GM23338 (cell line): ENCODE data around the gene GAPVD1. TPM values are rescaled to one million over a fixed set of nuclear protein-coding genes. Genes with fewer than 3 reads are reported as not detected.

Experiments used
- ATAC-seq: fragments of 200-7000 bp; cut with Tn5 transposase; 3 replicates; pipeline ENCODE4 v1.9.1; 2020
- DNase-seq: peaks from one replicate; pipeline ENCODE4 v3.0.0-alpha.2; 2015; ENCODE audit warnings: low spot score
- H2AFZ ChIP-seq: fragments of 200-600 bp; sonication (generic); 2 replicates; pipeline ENCODE4 v1.8.0; 2016; ENCODE audit warnings: antibody characterized with exemption, mild to moderate bottlenecking, moderate library complexity
- H3F3A ChIP-seq: fragments of 200-600 bp; sonication (generic); replicated peaks from 2 replicates; pipeline ENCODE4 v1.8.0; 2017; ENCODE audit warnings: antibody characterized with exemption, mixed run types, low read depth
- H3K27ac ChIP-seq: fragments of 200-600 bp; sonication (generic); 2 replicates; pipeline ENCODE4 v1.6.1; 2016; ENCODE audit warnings: low read depth
- H3K27me3 ChIP-seq: fragments of 200-600 bp; sonication (generic); 2 replicates; pipeline ENCODE4 v1.8.0; 2016; ENCODE audit warnings: mild to moderate bottlenecking, mixed run types, moderate library complexity; ENCODE audit not compliant: insufficient read depth
- H3K36me3 ChIP-seq: fragments of 200-600 bp; sonication (generic); 2 replicates; pipeline ENCODE4 v1.8.0; 2016; ENCODE audit warnings: mild to moderate bottlenecking; ENCODE audit not compliant: insufficient read depth
- H3K4me1 ChIP-seq: fragments of 200-600 bp; sonication (generic); 2 replicates; pipeline ENCODE4 v1.8.0; 2016; ENCODE audit warnings: mild to moderate bottlenecking, moderate library complexity; ENCODE audit not compliant: insufficient read depth
- H3K4me2 ChIP-seq: fragments of 200-600 bp; sonication (generic); 2 replicates; pipeline ENCODE4 v1.7.1; 2017; ENCODE audit warnings: mixed run types
- H3K4me3 ChIP-seq: fragments of 200-600 bp; sonication (generic); 2 replicates; pipeline ENCODE4 v1.6.1; 2016; ENCODE audit warnings: mixed run types
- H3K79me2 ChIP-seq: fragments of 200-600 bp; sonication (generic); replicated peaks from 2 replicates; pipeline ENCODE4 v1.8.0; 2017; ENCODE audit warnings: mild to moderate bottlenecking; ENCODE audit not compliant: insufficient read depth
- H3K9me2 ChIP-seq: fragments of 200-600 bp; sonication (generic); 2 replicates; pipeline ENCODE4 v1.8.0; 2017; ENCODE audit not compliant: insufficient read depth
- H4K20me1 ChIP-seq: fragments of 200-600 bp; sonication (generic); replicated peaks from 2 replicates; pipeline ENCODE4 v1.8.0; 2017; ENCODE audit warnings: mild to moderate bottlenecking; ENCODE audit not compliant: insufficient read depth
- H3K27ac Mint-ChIP-seq: 2 replicates; pipeline ENCODE4 v1.8.0; 2020; ENCODE audit warnings: inconsistent platforms, mild to moderate bottlenecking, moderate library complexity, mixed read lengths
- H3K27me3 Mint-ChIP-seq: 3 replicates; pipeline ENCODE4 v1.8.0; 2022; ENCODE audit warnings: low read depth, mild to moderate bottlenecking, moderate library complexity, mixed read lengths, inconsistent platforms; ENCODE audit not compliant: insufficient read depth, poor library complexity
- H3K36me3 Mint-ChIP-seq: 3 replicates; pipeline ENCODE4 v1.8.0; 2021; ENCODE audit warnings: low read depth, mild to moderate bottlenecking, inconsistent platforms, moderate library complexity, mixed read lengths
- H3K4me1 Mint-ChIP-seq: 3 replicates; pipeline ENCODE4 v1.8.0; 2020; ENCODE audit warnings: mild to moderate bottlenecking, inconsistent platforms, mixed read lengths
- H3K4me3 Mint-ChIP-seq: 3 replicates; pipeline ENCODE4 v1.8.0; 2021; ENCODE audit warnings: moderate library complexity, mild to moderate bottlenecking, inconsistent platforms, mixed read lengths
- H3K9me3 Mint-ChIP-seq: 3 replicates; pipeline ENCODE4 v1.8.0; 2020; ENCODE audit warnings: moderate library complexity, mild to moderate bottlenecking, inconsistent platforms, mixed read lengths
- CREB1 ChIP-seq: fragments of 250-450 bp; sonication (Bioruptor Pico); IDR thresholded peaks from 2 replicates; pipeline ENCODE4 v1.5.0; 2020; ENCODE audit warnings: low read depth, mild to moderate bottlenecking, moderate library complexity
- EZH2 ChIP-seq: fragments of 200-600 bp; sonication (generic); IDR thresholded peaks from one replicate; pipeline ENCODE4 v1.8.0; 2017; ENCODE audit warnings: antibody characterized with exemption, mild to moderate bottlenecking, low read depth; ENCODE audit not compliant: unreplicated experiment
- JUNB ChIP-seq: IDR thresholded peaks from one replicate; pipeline ENCODE4 v1.6.1; 2016; ENCODE audit warnings: antibody characterized with exemption; ENCODE audit not compliant: unreplicated experiment
- POLR2AphosphoS5 ChIP-seq: IDR thresholded peaks from 2 replicates; pipeline ENCODE4 v1.6.1; 2016; ENCODE audit warnings: antibody characterized with exemption, low read depth
- REST ChIP-seq: IDR thresholded peaks from one replicate; pipeline ENCODE4 v1.6.1; 2018; ENCODE audit warnings: antibody characterized with exemption; ENCODE audit not compliant: unreplicated experiment
- STAT1 ChIP-seq: IDR thresholded peaks from one replicate; pipeline ENCODE4 v1.6.1; 2016; ENCODE audit warnings: antibody characterized with exemption; ENCODE audit not compliant: unreplicated experiment
- ZNF114 ChIP-seq: fragments of 250-450 bp; sonication (Bioruptor Pico); IDR thresholded peaks from 2 replicates; pipeline ENCODE4 v1.5.0; 2020; ENCODE audit warnings: mild to moderate bottlenecking, moderate library complexity
- polyA plus RNA-seq: library from polyadenylated mRNA; unstranded; fragments of >200 nt; fragmentation: Nextera tagmentation; extraction: Ambion mirVana; gene quantifications from 2 replicates; pipeline ENCODE4 v1.2.1, GENCODE V29; 2016
- total RNA-seq: library from RNA; depleted of rRNA; stranded (reverse); fragments of >200 nt; shearing (Covaris generic); gene quantifications from 2 replicates; pipeline ENCODE4 v1.2.3, GENCODE V29; 2014
- TF ChIP-seq, protein P1 (sequence below), 2 experiments: fragments of 200-600 bp in 1 of 2; sonication (generic) in 1 of 2; conservative IDR thresholded peaks; 2 replicates each; pipeline versions ENCODE4 v1.5.1 to v1.6.1; 2016 to 2017; ENCODE audit warnings: antibody characterized with exemption in 2 of 2, low read depth in 2 of 2, mild to moderate bottlenecking in 2 of 2, moderate library complexity in 1 of 2
- TF ChIP-seq, protein P2 (sequence below): fragments of 250-450 bp; sonication (Bioruptor Pico); IDR thresholded peaks from 2 replicates; pipeline ENCODE4 v1.5.0; 2020; ENCODE audit warnings: mild to moderate bottlenecking, moderate library complexity

The GAPVD1 gene
- total and polyA plus RNA-seq, 2 experiments from 2014 or later: 19.2 to 34.6 TPM

DNA sequence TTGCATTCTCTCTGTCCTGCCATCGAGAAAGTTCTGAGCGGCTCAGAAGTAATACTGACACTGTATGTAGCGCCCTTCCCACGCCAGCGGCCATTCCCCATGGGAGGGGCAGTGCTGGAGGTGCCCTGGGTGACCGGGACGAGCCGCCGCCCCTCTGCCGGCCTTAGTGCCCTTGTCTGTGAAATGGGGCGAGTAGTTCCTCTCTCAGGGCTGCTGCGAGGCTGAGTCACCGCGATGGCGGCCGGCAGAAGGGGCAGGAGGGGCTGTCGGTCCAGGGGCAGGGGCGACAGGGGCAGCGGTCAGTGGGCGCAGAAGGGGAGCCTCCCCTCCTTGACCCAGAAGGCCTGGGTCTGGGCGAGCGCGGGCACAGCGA is 148.9 kb downstream of the GAPVD1 start:
- DNase-seq (no peak), ATAC-seq (no peak)
- Histone ChIP-seq H4K20me1 (no peaks in the 10 kb centered on the region), H3F3A (0 out of 2 replicates have a peak, but pooled peaks cover 7% of the 10 kb centered on the region), H2AFZ (no peak overlapping the region; the same call in 1 of the 2 replicates), H3K4me3 (no peak overlapping the region), H3K4me2 (no peak overlapping the region), H3K4me1 (no peaks in the 10 kb centered on the region), H3K9me2 (no peaks in the 10 kb centered on the region), H3K36me3 (no peaks in the 10 kb centered on the region), H3K27ac (no peak overlapping the region), H3K27me3 (peaks cover 10% of the 10 kb centered on the region; the same call in 1 of the 2 replicates), H3K79me2 (no peaks in the 10 kb centered on the region)
- no peaks in the 10 kb centered on the region; the same call in 2 of the 3 replicates for H3K9me3 Mint-ChIP-seq
- no peak overlapping the region for H3K27ac Mint-ChIP-seq
- H3K4me1 Mint-ChIP-seq: peaks cover 12% of the 10 kb centered on the region
- TF ChIP-seq JUNB (no peak), POLR2AphosphoS5 (no peak)
- TF ChIP-seq, protein P1, sequence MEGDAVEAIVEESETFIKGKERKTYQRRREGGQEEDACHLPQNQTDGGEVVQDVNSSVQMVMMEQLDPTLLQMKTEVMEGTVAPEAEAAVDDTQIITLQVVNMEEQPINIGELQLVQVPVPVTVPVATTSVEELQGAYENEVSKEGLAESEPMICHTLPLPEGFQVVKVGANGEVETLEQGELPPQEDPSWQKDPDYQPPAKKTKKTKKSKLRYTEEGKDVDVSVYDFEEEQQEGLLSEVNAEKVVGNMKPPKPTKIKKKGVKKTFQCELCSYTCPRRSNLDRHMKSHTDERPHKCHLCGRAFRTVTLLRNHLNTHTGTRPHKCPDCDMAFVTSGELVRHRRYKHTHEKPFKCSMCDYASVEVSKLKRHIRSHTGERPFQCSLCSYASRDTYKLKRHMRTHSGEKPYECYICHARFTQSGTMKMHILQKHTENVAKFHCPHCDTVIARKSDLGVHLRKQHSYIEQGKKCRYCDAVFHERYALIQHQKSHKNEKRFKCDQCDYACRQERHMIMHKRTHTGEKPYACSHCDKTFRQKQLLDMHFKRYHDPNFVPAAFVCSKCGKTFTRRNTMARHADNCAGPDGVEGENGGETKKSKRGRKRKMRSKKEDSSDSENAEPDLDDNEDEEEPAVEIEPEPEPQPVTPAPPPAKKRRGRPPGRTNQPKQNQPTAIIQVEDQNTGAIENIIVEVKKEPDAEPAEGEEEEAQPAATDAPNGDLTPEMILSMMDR (conservative IDR thresholded peaks at IDR 0.05; ENCODE audit: low read depth in 2 of 2): no peak
- peaks cover 17% of the 10 kb centered on the region for H3K27me3 Mint-ChIP-seq
- no peaks in the 10 kb centered on the region for H3K36me3 Mint-ChIP-seq
- H3K4me3 Mint-ChIP-seq: no peak overlapping the region

DNA sequence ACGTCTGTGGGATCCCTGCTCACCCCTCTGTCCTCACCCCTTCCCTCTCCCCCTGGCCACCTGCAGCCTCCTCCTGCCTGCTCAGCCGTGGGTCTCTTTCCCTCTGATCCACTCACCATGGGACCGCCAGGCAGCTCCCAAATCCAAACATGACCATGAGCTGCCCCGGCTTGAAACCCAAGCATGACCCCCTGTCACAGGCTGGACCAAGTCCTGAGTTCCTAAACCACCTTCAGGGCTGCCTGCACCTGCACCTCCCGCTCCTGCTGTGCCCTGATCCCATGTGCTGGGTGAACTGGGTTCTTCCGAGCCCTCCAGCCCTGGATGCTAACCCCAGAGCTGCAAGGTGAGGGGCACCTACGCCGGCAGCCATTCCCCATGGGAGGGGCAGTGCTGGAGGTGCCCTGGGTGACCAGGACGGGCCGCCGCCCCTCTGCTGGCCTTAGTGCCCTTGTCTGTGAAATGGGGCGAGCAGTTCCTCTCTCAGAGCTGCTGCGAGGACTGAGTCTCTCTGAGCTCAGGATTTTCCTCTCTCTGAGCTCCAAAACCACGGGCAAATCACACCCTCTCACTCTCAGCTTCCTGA is 149.6 kb downstream of the GAPVD1 start:
- Mint-ChIP-seq H3K4me3 (no peak overlapping the region), H3K9me3 (no peaks in the 10 kb centered on the region; the same call in 2 of the 3 replicates), H3K27ac (no peak overlapping the region), H3K4me1 (peaks cover 10% of the 10 kb centered on the region), H3K27me3 (peaks cover 17% of the 10 kb centered on the region), H3K36me3 (no peaks in the 10 kb centered on the region)
- H3F3A ChIP-seq: 0 out of 2 replicates have a peak, but pooled peaks cover 7% of the 10 kb centered on the region
- H3K27ac ChIP-seq: no peak overlapping the region
- no peak overlapping the region for H3K4me2 ChIP-seq
- ATAC-seq: no peak
- H3K27me3 ChIP-seq: peaks cover 10% of the 10 kb centered on the region; the same call in 1 of the 2 replicates
- no peaks in the 10 kb centered on the region for H3K9me2 ChIP-seq
- H4K20me1 ChIP-seq: no peaks in the 10 kb centered on the region
- H3K4me1 ChIP-seq: no peaks in the 10 kb centered on the region
- H2AFZ ChIP-seq: no peak overlapping the region
- H3K36me3 ChIP-seq: no peaks in the 10 kb centered on the region
- H3K4me3 ChIP-seq: no peak overlapping the region
- DNase-seq: no peak
- H3K79me2 ChIP-seq: no peaks in the 10 kb centered on the region
- TF ChIP-seq, protein P2, sequence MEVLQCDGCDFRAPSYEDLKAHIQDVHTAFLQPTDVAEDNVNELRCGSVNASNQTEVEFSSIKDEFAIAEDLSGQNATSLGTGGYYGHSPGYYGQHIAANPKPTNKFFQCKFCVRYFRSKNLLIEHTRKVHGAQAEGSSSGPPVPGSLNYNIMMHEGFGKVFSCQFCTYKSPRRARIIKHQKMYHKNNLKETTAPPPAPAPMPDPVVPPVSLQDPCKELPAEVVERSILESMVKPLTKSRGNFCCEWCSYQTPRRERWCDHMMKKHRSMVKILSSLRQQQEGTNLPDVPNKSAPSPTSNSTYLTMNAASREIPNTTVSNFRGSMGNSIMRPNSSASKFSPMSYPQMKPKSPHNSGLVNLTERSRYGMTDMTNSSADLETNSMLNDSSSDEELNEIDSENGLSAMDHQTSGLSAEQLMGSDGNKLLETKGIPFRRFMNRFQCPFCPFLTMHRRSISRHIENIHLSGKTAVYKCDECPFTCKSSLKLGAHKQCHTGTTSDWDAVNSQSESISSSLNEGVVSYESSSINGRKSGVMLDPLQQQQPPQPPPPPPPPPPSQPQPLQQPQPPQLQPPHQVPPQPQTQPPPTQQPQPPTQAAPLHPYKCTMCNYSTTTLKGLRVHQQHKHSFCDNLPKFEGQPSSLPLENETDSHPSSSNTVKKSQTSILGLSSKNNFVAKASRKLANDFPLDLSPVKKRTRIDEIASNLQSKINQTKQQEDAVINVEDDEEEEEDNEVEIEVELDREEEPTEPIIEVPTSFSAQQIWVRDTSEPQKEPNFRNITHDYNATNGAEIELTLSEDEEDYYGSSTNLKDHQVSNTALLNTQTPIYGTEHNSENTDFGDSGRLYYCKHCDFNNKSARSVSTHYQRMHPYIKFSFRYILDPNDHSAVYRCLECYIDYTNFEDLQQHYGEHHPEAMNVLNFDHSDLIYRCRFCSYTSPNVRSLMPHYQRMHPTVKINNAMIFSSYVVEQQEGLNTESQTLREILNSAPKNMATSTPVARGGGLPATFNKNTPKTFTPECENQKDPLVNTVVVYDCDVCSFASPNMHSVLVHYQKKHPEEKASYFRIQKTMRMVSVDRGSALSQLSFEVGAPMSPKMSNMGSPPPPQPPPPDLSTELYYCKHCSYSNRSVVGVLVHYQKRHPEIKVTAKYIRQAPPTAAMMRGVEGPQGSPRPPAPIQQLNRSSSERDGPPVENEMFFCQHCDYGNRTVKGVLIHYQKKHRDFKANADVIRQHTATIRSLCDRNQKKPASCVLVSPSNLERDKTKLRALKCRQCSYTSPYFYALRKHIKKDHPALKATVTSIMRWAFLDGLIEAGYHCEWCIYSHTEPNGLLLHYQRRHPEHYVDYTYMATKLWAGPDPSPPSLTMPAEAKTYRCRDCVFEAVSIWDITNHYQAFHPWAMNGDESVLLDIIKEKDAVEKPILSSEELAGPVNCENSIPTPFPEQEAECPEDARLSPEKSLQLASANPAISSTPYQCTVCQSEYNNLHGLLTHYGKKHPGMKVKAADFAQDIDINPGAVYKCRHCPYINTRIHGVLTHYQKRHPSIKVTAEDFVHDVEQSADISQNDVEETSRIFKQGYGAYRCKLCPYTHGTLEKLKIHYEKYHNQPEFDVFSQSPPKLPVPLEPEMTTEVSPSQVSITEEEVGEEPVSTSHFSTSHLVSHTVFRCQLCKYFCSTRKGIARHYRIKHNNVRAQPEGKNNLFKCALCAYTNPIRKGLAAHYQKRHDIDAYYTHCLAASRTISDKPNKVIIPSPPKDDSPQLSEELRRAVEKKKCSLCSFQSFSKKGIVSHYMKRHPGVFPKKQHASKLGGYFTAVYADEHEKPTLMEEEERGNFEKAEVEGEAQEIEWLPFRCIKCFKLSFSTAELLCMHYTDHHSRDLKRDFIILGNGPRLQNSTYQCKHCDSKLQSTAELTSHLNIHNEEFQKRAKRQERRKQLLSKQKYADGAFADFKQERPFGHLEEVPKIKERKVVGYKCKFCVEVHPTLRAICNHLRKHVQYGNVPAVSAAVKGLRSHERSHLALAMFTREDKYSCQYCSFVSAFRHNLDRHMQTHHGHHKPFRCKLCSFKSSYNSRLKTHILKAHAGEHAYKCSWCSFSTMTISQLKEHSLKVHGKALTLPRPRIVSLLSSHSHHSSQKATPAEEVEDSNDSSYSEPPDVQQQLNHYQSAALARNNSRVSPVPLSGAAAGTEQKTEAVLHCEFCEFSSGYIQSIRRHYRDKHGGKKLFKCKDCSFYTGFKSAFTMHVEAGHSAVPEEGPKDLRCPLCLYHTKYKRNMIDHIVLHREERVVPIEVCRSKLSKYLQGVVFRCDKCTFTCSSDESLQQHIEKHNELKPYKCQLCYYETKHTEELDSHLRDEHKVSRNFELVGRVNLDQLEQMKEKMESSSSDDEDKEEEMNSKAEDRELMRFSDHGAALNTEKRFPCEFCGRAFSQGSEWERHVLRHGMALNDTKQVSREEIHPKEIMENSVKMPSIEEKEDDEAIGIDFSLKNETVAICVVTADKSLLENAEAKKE (CRISPR knock-in tag): no peak
- no peak for TF ChIP-seq STAT1
- TF ChIP-seq CREB1: no peak
- no peak for TF ChIP-seq JUNB
- no peak for TF ChIP-seq REST
- no peak for TF ChIP-seq ZNF114 (CRISPR knock-in tag)
- no peak for TF ChIP-seq EZH2
- TF ChIP-seq POLR2AphosphoS5: no peak
